ENCODE measurements around the gene CCDC136.

- TF ChIP-seq RAD21 (IDR thresholded peaks at IDR 0.05; ENCODE audit: low read depth) (no peak), JUND (IDR thresholded peaks at IDR 0.05) (no peak), POLR2A (IDR thresholded peaks at IDR 0.05; ENCODE audit: borderline replicate concordance, extremely low read depth, insufficient read depth, insufficient read length) (no peak), CTCF (IDR thresholded peaks at IDR 0.05 in 2 of 3, conservative IDR thresholded peaks at IDR 0.05 in 1 of 3; ENCODE audit: borderline replicate concordance in 1 of 3, insufficient read depth in 1 of 3, low read depth in 2 of 3, low read length in 2 of 3) (no peak), EZH2 (IDR thresholded peaks at IDR 0.05) (no peak), SIN3A (IDR thresholded peaks at IDR 0.05; ENCODE audit: low read depth) (no peak), MAX (IDR thresholded peaks at IDR 0.05) (no peak), EGR1 (IDR thresholded peaks at IDR 0.05; ENCODE audit: low read depth) (no peak), POLR2AphosphoS5 (IDR thresholded peaks at IDR 0.05; ENCODE audit: low read depth, low read length) (no peak; the same call in none of the 2 replicates)
- TF ChIP-seq, protein P1, sequence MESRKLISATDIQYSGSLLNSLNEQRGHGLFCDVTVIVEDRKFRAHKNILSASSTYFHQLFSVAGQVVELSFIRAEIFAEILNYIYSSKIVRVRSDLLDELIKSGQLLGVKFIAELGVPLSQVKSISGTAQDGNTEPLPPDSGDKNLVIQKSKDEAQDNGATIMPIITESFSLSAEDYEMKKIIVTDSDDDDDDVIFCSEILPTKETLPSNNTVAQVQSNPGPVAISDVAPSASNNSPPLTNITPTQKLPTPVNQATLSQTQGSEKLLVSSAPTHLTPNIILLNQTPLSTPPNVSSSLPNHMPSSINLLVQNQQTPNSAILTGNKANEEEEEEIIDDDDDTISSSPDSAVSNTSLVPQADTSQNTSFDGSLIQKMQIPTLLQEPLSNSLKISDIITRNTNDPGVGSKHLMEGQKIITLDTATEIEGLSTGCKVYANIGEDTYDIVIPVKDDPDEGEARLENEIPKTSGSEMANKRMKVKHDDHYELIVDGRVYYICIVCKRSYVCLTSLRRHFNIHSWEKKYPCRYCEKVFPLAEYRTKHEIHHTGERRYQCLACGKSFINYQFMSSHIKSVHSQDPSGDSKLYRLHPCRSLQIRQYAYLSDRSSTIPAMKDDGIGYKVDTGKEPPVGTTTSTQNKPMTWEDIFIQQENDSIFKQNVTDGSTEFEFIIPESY (IDR thresholded peaks at IDR 0.05; ENCODE audit: extremely low read depth, insufficient replicate concordance, low read length), result no peak
Measured at GRCh38 chr7:128827971-128828711, 36.4 kb downstream of the CCDC136 start.
